IPS-20b (cell line): ENCODE results near the gene PHLDB3.
"Not testable (repeated sequence)": the region's sequence is repeated elsewhere in the genome, so short reads cannot be mapped to it uniquely, and the experiment has no call there.

Experiments used
- H3K27ac ChIP-seq: one replicate; pipeline ENCODE4 v1.5.1; 2013; ENCODE audit warnings: low read length
- H3K27me3 ChIP-seq: 2 replicates; pipeline ENCODE4 v1.6.1; 2013; ENCODE audit warnings: mild to moderate bottlenecking, low read length, inconsistent platforms; ENCODE audit not compliant: insufficient read depth
- H3K36me3 ChIP-seq: 2 replicates; pipeline ENCODE4 v1.6.1; 2013; ENCODE audit warnings: low read depth, mild to moderate bottlenecking, inconsistent platforms, low read length, moderate library complexity; ENCODE audit not compliant: insufficient read depth
- H3K4me1 ChIP-seq: 2 replicates; pipeline ENCODE4 v1.6.1; 2013; ENCODE audit warnings: mild to moderate bottlenecking, control low read depth, inconsistent platforms, low read length, moderate library complexity; ENCODE audit not compliant: insufficient read depth
- H3K4me3 ChIP-seq: 2 replicates; pipeline ENCODE4 v1.5.1; 2013; ENCODE audit warnings: mild to moderate bottlenecking, low read length, inconsistent platforms
- H3K9ac ChIP-seq: 2 replicates; pipeline ENCODE4 v1.6.1; 2013; ENCODE audit warnings: low read depth, mild to moderate bottlenecking, inconsistent platforms, low read length, moderate library complexity
- H3K9me3 ChIP-seq: 2 replicates; pipeline ENCODE4 v1.6.1; 2013; ENCODE audit warnings: mild to moderate bottlenecking, low read depth, low read length, inconsistent platforms; ENCODE audit not compliant: insufficient read depth

PHLDB3 gene

GRCh38 chr19:43504426-43505185 lies at the start of gene PHLDB3:
PHLDB3 (minus strand) TSS chr19:43504746; CDS start chr19:43504118, 628 bp downstream.
- no peak within 1 kb of the TSS for H3K27ac ChIP-seq
- H3K4me1 ChIP-seq: no peaks in the 10 kb centered on the region; the same call in 1 of the 2 replicates
- H3K9me3 ChIP-seq: no peaks in the 10 kb centered on the region
- H3K9ac ChIP-seq: peak within 1 kb of the TSS; percentile 71
- H3K36me3 ChIP-seq: no peaks in the 10 kb centered on the region
- peaks cover 38% of the 10 kb centered on the region for H3K27me3 ChIP-seq
- H3K4me3 ChIP-seq: peak within 1 kb of the TSS; percentile 89

- Histone ChIP-seq H3K4me3 (no peak overlapping the region), H3K9me3 (no peaks in the 10 kb centered on the region), H3K27me3 (no peaks in the 10 kb centered on the region), H3K27ac (no peak overlapping the region), H3K4me1 (no peaks in the 10 kb centered on the region), H3K36me3 (peaks cover 56% of the 10 kb centered on the region), H3K9ac (no peak overlapping the region)
Measured at GRCh38 chr19:43553656-43554055, 49.1 kb upstream of the PHLDB3 start.

- H3K36me3 ChIP-seq: peaks cover 53% of the 10 kb centered on the region
- no peak overlapping the region for H3K9ac ChIP-seq
- no peaks in the 10 kb centered on the region for H3K27me3 ChIP-seq
- H3K4me1 ChIP-seq: no peaks in the 10 kb centered on the region
- no peaks in the 10 kb centered on the region for H3K9me3 ChIP-seq
- no peak overlapping the region for H3K4me3 ChIP-seq
- no peak overlapping the region for H3K27ac ChIP-seq
Measured at GRCh38 chr19:43552616-43553015, 48.1 kb upstream of the PHLDB3 start.

- H3K4me3 ChIP-seq: no peak overlapping the region
- H3K9me3 ChIP-seq: no peaks in the 10 kb centered on the region
- H3K36me3 ChIP-seq: peaks cover 53% of the 10 kb centered on the region
- H3K4me1 ChIP-seq: no peaks in the 10 kb centered on the region
- H3K9ac ChIP-seq: no peak overlapping the region
- H3K27me3 ChIP-seq: no peaks in the 10 kb centered on the region
- H3K27ac ChIP-seq: no peak overlapping the region
Measured at GRCh38 chr19:43552198-43552450, 47.6 kb upstream of the PHLDB3 start.

- Histone ChIP-seq H3K27ac (no peak overlapping the region), H3K36me3 (peaks cover 53% of the 10 kb centered on the region)
Measured at GRCh38 chr19:43551399-43552197, 47.1 kb upstream of the PHLDB3 start.

GRCh38 chr19:43548706-43549105 lies 44.2 kb upstream of the PHLDB3 start:
- H3K36me3 ChIP-seq: peaks cover 54% of the 10 kb centered on the region
- H3K4me1 ChIP-seq: no peaks in the 10 kb centered on the region
- no peak overlapping the region for H3K27ac ChIP-seq
- no peaks in the 10 kb centered on the region for H3K27me3 ChIP-seq
- no peaks in the 10 kb centered on the region for H3K9me3 ChIP-seq
- no peak overlapping the region for H3K4me3 ChIP-seq
- H3K9ac ChIP-seq: no peak overlapping the region

More at GRCh38 chr19:43551399-43552197, 47.1 kb upstream of the PHLDB3 start:
- no peak overlapping the region for H3K9ac ChIP-seq
- no peaks in the 10 kb centered on the region for H3K4me1 ChIP-seq
- H3K9me3 ChIP-seq: no peaks in the 10 kb centered on the region
- H3K4me3 ChIP-seq: no peak overlapping the region
- H3K27me3 ChIP-seq: no peaks in the 10 kb centered on the region

GRCh38 chr19:43547926-43548325 lies 43.4 kb upstream of the PHLDB3 start:
- H3K36me3 ChIP-seq: peaks cover 54% of the 10 kb centered on the region
- H3K9ac ChIP-seq, H3K4me1 ChIP-seq: not testable (repeated sequence)

GRCh38 chr19:43546581-43546980 lies 42.0 kb upstream of the PHLDB3 start:
- no peaks in the 10 kb centered on the region for H3K4me1 ChIP-seq
- H3K9me3 ChIP-seq: no peaks in the 10 kb centered on the region
- no peak overlapping the region for H3K27ac ChIP-seq
- H3K4me3 ChIP-seq: no peak overlapping the region
- no peaks in the 10 kb centered on the region for H3K27me3 ChIP-seq
- no peak overlapping the region for H3K9ac ChIP-seq
- peaks cover 59% of the 10 kb centered on the region for H3K36me3 ChIP-seq

More at GRCh38 chr19:43547926-43548325, 43.4 kb upstream of the PHLDB3 start:
- not testable (repeated sequence) for H3K27ac ChIP-seq, H3K9me3 ChIP-seq, H3K27me3 ChIP-seq, H3K4me3 ChIP-seq

GRCh38 chr19:43545981-43546380 lies 41.4 kb upstream of the PHLDB3 start:
- Histone ChIP-seq H3K4me1 (no peaks in the 10 kb centered on the region), H3K4me3 (no peak overlapping the region), H3K36me3 (peaks cover 58% of the 10 kb centered on the region), H3K9ac (no peak overlapping the region), H3K27me3 (no peaks in the 10 kb centered on the region), H3K9me3 (no peaks in the 10 kb centered on the region), H3K27ac (no peak overlapping the region)

- no peaks in the 10 kb centered on the region for H3K27me3 ChIP-seq
- no peaks in the 10 kb centered on the region for H3K4me1 ChIP-seq
- H3K9ac ChIP-seq: no peak overlapping the region
- no peak overlapping the region for H3K27ac ChIP-seq
- no peak overlapping the region for H3K4me3 ChIP-seq
- peaks cover 58% of the 10 kb centered on the region; the same call in 1 of the 2 replicates for H3K36me3 ChIP-seq
- H3K9me3 ChIP-seq: no peaks in the 10 kb centered on the region
Measured at GRCh38 chr19:43545276-43545675, 40.7 kb upstream of the PHLDB3 start.

GRCh38 chr19:43544077-43544476 lies 39.5 kb upstream of the PHLDB3 start:
- Histone ChIP-seq H3K27ac (no peak overlapping the region), H3K9ac (no peak overlapping the region), H3K9me3 (peaks cover 5% of the 10 kb centered on the region; the same call in 1 of the 2 replicates), H3K27me3 (no peaks in the 10 kb centered on the region), H3K36me3 (peaks cover 61% of the 10 kb centered on the region), H3K4me3 (no peak overlapping the region), H3K4me1 (no peaks in the 10 kb centered on the region)
